ENCODE results near the gene GOLGA6L26.
"Not testable (repeated sequence)": the region's sequence is repeated elsewhere in the genome, so short reads cannot be mapped to it uniquely, and the experiment has no call there.

GOLGA6L26 gene

GRCh38 chr15:23354448-23354847, 20.5 kb upstream of the GOLGA6L26 start, which contains the start of gene GOLGA8S:
GOLGA8S (plus strand) TSS chr15:23354748; CDS start chr15:23354810, 62 bp downstream.
- not testable (repeated sequence) for H3K9me3 ChIP-seq; H3K27me3 ChIP-seq; H3K4me3 ChIP-seq (ENCODE audit: low read depth in 1 of 2, low read length in 1 of 2); H3K4me1 ChIP-seq (ENCODE audit: control insufficient read depth in 1 of 2, insufficient read depth in 1 of 2, low read depth in 1 of 2, low read length in 1 of 2); H3K36me3 ChIP-seq; H3K27ac ChIP-seq

- not testable (repeated sequence) for H3K27me3 ChIP-seq; H3K9me3 ChIP-seq; H3K4me1 ChIP-seq (ENCODE audit: control insufficient read depth in 1 of 2, insufficient read depth in 1 of 2, low read depth in 1 of 2, low read length in 1 of 2); H3K27ac ChIP-seq; H3K4me3 ChIP-seq (ENCODE audit: low read depth in 1 of 2, low read length in 1 of 2)
- peaks cover 14% of the 10 kb centered on the region for H3K36me3 ChIP-seq
Measured at GRCh38 chr15:23311233-23311632, 22.8 kb downstream of the GOLGA6L26 start.

GRCh38 chr15:23305921-23306320, 28.1 kb downstream of the GOLGA6L26 start:
- H3K4me1 ChIP-seq (ENCODE audit: control insufficient read depth in 1 of 2, insufficient read depth in 1 of 2, low read depth in 1 of 2, low read length in 1 of 2); H3K27ac ChIP-seq; H3K27me3 ChIP-seq; H3K4me3 ChIP-seq (ENCODE audit: low read depth in 1 of 2, low read length in 1 of 2); H3K36me3 ChIP-seq; H3K9me3 ChIP-seq: not testable (repeated sequence)

GRCh38 chr15:23304805-23305204, 29.2 kb downstream of the GOLGA6L26 start:
- not testable (repeated sequence) for H3K4me3 ChIP-seq (ENCODE audit: low read depth in 1 of 2, low read length in 1 of 2); H3K9me3 ChIP-seq; H3K27me3 ChIP-seq; H3K36me3 ChIP-seq; H3K27ac ChIP-seq; H3K4me1 ChIP-seq (ENCODE audit: control insufficient read depth in 1 of 2, insufficient read depth in 1 of 2, low read depth in 1 of 2, low read length in 1 of 2)

GRCh38 chr15:23304267-23304666, 29.7 kb downstream of the GOLGA6L26 start:
- not testable (repeated sequence) for H3K9me3 ChIP-seq; H3K4me1 ChIP-seq (ENCODE audit: control insufficient read depth in 1 of 2, insufficient read depth in 1 of 2, low read depth in 1 of 2, low read length in 1 of 2); H3K27me3 ChIP-seq; H3K27ac ChIP-seq; H3K36me3 ChIP-seq
- peak overlapping the region in 1 of 2 experiments; percentile 21 for H3K4me3 ChIP-seq (ENCODE audit: low read depth in 1 of 2, low read length in 1 of 2)

- not testable (repeated sequence) for H3K4me3 ChIP-seq (ENCODE audit: low read depth in 1 of 2, low read length in 1 of 2); H3K27ac ChIP-seq; H3K9me3 ChIP-seq; H3K4me1 ChIP-seq (ENCODE audit: control insufficient read depth in 1 of 2, insufficient read depth in 1 of 2, low read depth in 1 of 2, low read length in 1 of 2); H3K27me3 ChIP-seq; H3K36me3 ChIP-seq
Measured at GRCh38 chr15:23303654-23304053, 30.3 kb downstream of the GOLGA6L26 start.

GRCh38 chr15:23303246-23303645, 30.8 kb downstream of the GOLGA6L26 start:
- H3K27me3 ChIP-seq; H3K27ac ChIP-seq; H3K4me3 ChIP-seq (ENCODE audit: low read depth in 1 of 2, low read length in 1 of 2); H3K36me3 ChIP-seq; H3K9me3 ChIP-seq; H3K4me1 ChIP-seq (ENCODE audit: control insufficient read depth in 1 of 2, insufficient read depth in 1 of 2, low read depth in 1 of 2, low read length in 1 of 2): not testable (repeated sequence)

All from neutrophil (primary cell).